Measurements from ENCODE around the gene FMN2.

Gene FMN2

GRCh38 chr1:240506176-240506575, 414.5 kb downstream of the FMN2 start:
- TF ChIP-seq CTCF (conservative IDR thresholded peaks at IDR 0.05) (no peak), ZFX (IDR thresholded peaks at IDR 0.05) (no peak)

GRCh38 chr1:240508201-240508600, 416.5 kb downstream of the FMN2 start:
- no peak overlapping the region for H3K27ac ChIP-seq
- TF ChIP-seq ZFX (IDR thresholded peaks at IDR 0.05) = no peak
- TF ChIP-seq CTCF (conservative IDR thresholded peaks at IDR 0.05) = no peak

More at GRCh38 chr1:240506176-240506575, 414.5 kb downstream of the FMN2 start:
- no peak overlapping the region for H3K27ac ChIP-seq

GRCh38 chr1:240508950-240509349, 417.3 kb downstream of the FMN2 start:
- H3K27ac ChIP-seq = no peak overlapping the region
- TF ChIP-seq CTCF (conservative IDR thresholded peaks at IDR 0.05) = no peak
- no peak for TF ChIP-seq ZFX (IDR thresholded peaks at IDR 0.05)

GRCh38 chr1:240511789-240512188, 420.1 kb downstream of the FMN2 start:
- no peak overlapping the region for H3K27ac ChIP-seq
- TF ChIP-seq ZFX (IDR thresholded peaks at IDR 0.05) = no peak
- TF ChIP-seq CTCF (conservative IDR thresholded peaks at IDR 0.05) = no peak

- no peak overlapping the region for H3K27ac ChIP-seq
- TF ChIP-seq CTCF (conservative IDR thresholded peaks at IDR 0.05) (no peak), ZFX (IDR thresholded peaks at IDR 0.05) (no peak)
These were observed 423.8 kb downstream of the FMN2 start for GRCh38 chr1:240515505-240515904.

GRCh38 chr1:240516069-240516468, 424.4 kb downstream of the FMN2 start:
- H3K27ac ChIP-seq = no peak overlapping the region
- TF ChIP-seq CTCF (conservative IDR thresholded peaks at IDR 0.05) = no peak
- TF ChIP-seq ZFX (IDR thresholded peaks at IDR 0.05) = no peak

GRCh38 chr1:240517891-240518290, 426.2 kb downstream of the FMN2 start:
- no peak for TF ChIP-seq ZFX (IDR thresholded peaks at IDR 0.05)
- TF ChIP-seq CTCF (conservative IDR thresholded peaks at IDR 0.05) = no peak
- H3K27ac ChIP-seq = no peak overlapping the region
